Neural cell (in vitro differentiated cells): ENCODE measurements around the gene LRIT1. TPM values are rescaled to one million over a fixed set of nuclear protein-coding genes. Genes with fewer than 3 reads are reported as not detected.
A peak's percentile ranks its signal among the peaks of the same experiment; 100 is the strongest.

Experiments
- H2AFZ ChIP-seq: fragments of 200-600, 300-800 bp; sonication (generic), shearing (Covaris generic); 2 replicates; pipeline ENCODE4 v1.6.0; 2014; ENCODE audit warnings: low read depth, mild to moderate bottlenecking, antibody characterized with exemption, low read length, moderate library complexity
- H3F3A ChIP-seq: fragments of 200-600 bp; shearing (Covaris generic); 2 replicates; pipeline ENCODE4 v1.6.1; 2016; ENCODE audit warnings: mild to moderate bottlenecking, moderate library complexity, mixed read lengths, antibody characterized with exemption, low read length; ENCODE audit not compliant: insufficient read depth, poor library complexity, severe bottlenecking
- H3K27ac ChIP-seq: fragments of 200-600, 300-800 bp; sonication (generic), shearing (Covaris generic); 2 replicates; pipeline ENCODE4 v1.5.1; 2014; ENCODE audit warnings: mild to moderate bottlenecking, low read length, moderate library complexity
- H3K27me3 ChIP-seq: fragments of 300-800, 200-600 bp; sonication (generic), shearing (Covaris generic); 2 replicates; pipeline ENCODE4 v1.6.0; 2014; ENCODE audit warnings: mild to moderate bottlenecking, low read depth, low read length, moderate library complexity; ENCODE audit not compliant: insufficient read depth
- H3K36me3 ChIP-seq: fragments of 300-800, 200-600 bp; sonication (generic), shearing (Covaris generic); 2 replicates; pipeline ENCODE4 v1.5.1; 2014; ENCODE audit warnings: mild to moderate bottlenecking, antibody characterized with exemption, low read length, moderate library complexity; ENCODE audit not compliant: insufficient read depth
- H3K4me2 ChIP-seq: fragments of 300-800, 200-600 bp; sonication (generic), shearing (Covaris generic); 2 replicates; pipeline ENCODE4 v1.6.0; 2014; ENCODE audit warnings: mild to moderate bottlenecking, low read length
- H3K4me3 ChIP-seq: fragments of 300-800, 200-600 bp; sonication (generic), shearing (Covaris generic); 2 replicates; pipeline ENCODE4 v1.5.1; 2014; ENCODE audit warnings: mild to moderate bottlenecking, low read length, moderate library complexity
- H3K79me2 ChIP-seq: fragments of 200-600 bp; shearing (Covaris generic); replicated peaks from 2 replicates; pipeline ENCODE4 v1.6.0; 2014; ENCODE audit warnings: mild to moderate bottlenecking, low read length, moderate library complexity; ENCODE audit not compliant: insufficient read depth
- H3K9ac ChIP-seq: fragments of 300-800, 200-600 bp; sonication (generic), shearing (Covaris generic); 2 replicates; pipeline ENCODE4 v1.6.1; 2016; ENCODE audit warnings: mild to moderate bottlenecking, low read length, mixed read lengths
- H3K9me2 ChIP-seq: fragments of 200-600 bp; shearing (Covaris generic); 2 replicates; pipeline ENCODE4 v1.6.1; 2016; ENCODE audit warnings: mild to moderate bottlenecking, low read length, mixed read lengths; ENCODE audit not compliant: insufficient read depth
- H3K9me3 ChIP-seq: fragments of 200-600, 300-800 bp; sonication (generic), shearing (Covaris generic); 2 replicates; pipeline ENCODE4 v1.6.1; 2016; ENCODE audit warnings: mild to moderate bottlenecking, mixed run types, low read length, moderate library complexity, mixed read lengths
- H4K20me1 ChIP-seq: fragments of 200-600 bp; shearing (Covaris generic); 2 replicates; pipeline ENCODE4 v1.6.1; 2016; ENCODE audit warnings: mild to moderate bottlenecking, mixed run types; ENCODE audit not compliant: insufficient read depth
- CTCF ChIP-seq: fragments of 450-650 bp; IDR thresholded peaks from 2 replicates; pipeline ENCODE4 v1.5.1; 2014; ENCODE audit warnings: antibody characterized with exemption, mild to moderate bottlenecking, moderate library complexity; ENCODE audit not compliant: poor library complexity, severe bottlenecking
- EP300 ChIP-seq: fragments of 450-650 bp; conservative IDR thresholded peaks from 2 replicates; pipeline ENCODE4 v1.6.1; 2014; ENCODE audit warnings: antibody characterized with exemption, mild to moderate bottlenecking, moderate library complexity; ENCODE audit not compliant: poor library complexity, severe bottlenecking
- EZH2 ChIP-seq: fragments of 200-600, 300-800 bp; shearing (Covaris generic), sonication (generic); IDR thresholded peaks from 2 replicates; pipeline ENCODE4 v1.6.1; 2014; ENCODE audit warnings: antibody characterized with exemption, low read length, borderline replicate concordance, mild to moderate bottlenecking; ENCODE audit not compliant: insufficient read depth, poor library complexity, severe bottlenecking
- POLR2AphosphoS5 ChIP-seq: IDR thresholded peaks from 2 replicates; pipeline ENCODE4 v1.6.1; 2012
- RAD21 ChIP-seq: fragments of 450-650 bp; conservative IDR thresholded peaks from 2 replicates; pipeline ENCODE4 v1.6.1; 2014; ENCODE audit warnings: antibody characterized with exemption, mild to moderate bottlenecking, moderate library complexity
- SMC3 ChIP-seq: fragments of 450-650 bp; conservative IDR thresholded peaks from 2 replicates; pipeline ENCODE4 v1.6.1; 2014; ENCODE audit warnings: antibody characterized with exemption, mild to moderate bottlenecking, moderate library complexity; ENCODE audit not compliant: poor library complexity
- TAF1 ChIP-seq: IDR thresholded peaks from 2 replicates; pipeline ENCODE4 v1.6.1; 2012; ENCODE audit warnings: low read depth
- polyA plus RNA-seq: library from polyadenylated mRNA; depleted of rRNA; stranded (reverse); fragments of >200 nt; gene quantifications from 2 replicates; pipeline ENCODE4 v1.2.3, GENCODE V29; 2014

The LRIT1 gene
- polyA plus RNA-seq, 1 donor from 2014 or later: not detected

GRCh38 chr10:84211566-84211965 lies 29.8 kb downstream of the LRIT1 start (continued):
- TF ChIP-seq EZH2: no peak
- no peak for TF ChIP-seq POLR2AphosphoS5
- no peak for TF ChIP-seq TAF1

GRCh38 chr10:84208023-84208422 lies 33.3 kb downstream of the LRIT1 start:
- TF ChIP-seq EP300: no peak
- Histone ChIP-seq H3K27me3 (no peaks in the 10 kb centered on the region), H3K4me3 (no peak overlapping the region), H4K20me1 (no peaks in the 10 kb centered on the region), H3K9me3 (no peaks in the 10 kb centered on the region), H3K79me2 (no peaks in the 10 kb centered on the region), H2AFZ (no peak overlapping the region), H3K27ac (no peak overlapping the region), H3F3A (no peaks in the 10 kb centered on the region), H3K9me2 (no peaks in the 10 kb centered on the region), H3K36me3 (no peaks in the 10 kb centered on the region), H3K4me2 (no peak overlapping the region), H3K9ac (no peak overlapping the region)

GRCh38 chr10:84205853-84206525 lies 35.4 kb downstream of the LRIT1 start:
- Histone ChIP-seq H3K27ac (no peak overlapping the region), H2AFZ (no peak overlapping the region), H3F3A (no peaks in the 10 kb centered on the region), H3K9me2 (no peaks in the 10 kb centered on the region), H3K4me2 (no peak overlapping the region), H3K4me3 (no peak overlapping the region), H4K20me1 (no peaks in the 10 kb centered on the region), H3K9me3 (no peaks in the 10 kb centered on the region), H3K36me3 (no peaks in the 10 kb centered on the region), H3K79me2 (no peaks in the 10 kb centered on the region), H3K9ac (no peak overlapping the region), H3K27me3 (no peaks in the 10 kb centered on the region)
- TF ChIP-seq CTCF: peak; percentile 1
- no peak for TF ChIP-seq RAD21

- Histone ChIP-seq H4K20me1 (no peaks in the 10 kb centered on the region), H3K9ac (no peak overlapping the region), H3K4me2 (no peak overlapping the region), H3F3A (no peaks in the 10 kb centered on the region), H3K27me3 (no peaks in the 10 kb centered on the region), H2AFZ (no peak overlapping the region), H3K27ac (no peak overlapping the region), H3K9me2 (no peaks in the 10 kb centered on the region), H3K4me3 (no peak overlapping the region), H3K9me3 (no peaks in the 10 kb centered on the region), H3K36me3 (no peaks in the 10 kb centered on the region), H3K79me2 (no peaks in the 10 kb centered on the region)
- TF ChIP-seq EP300: no peak
- peak; percentile 70 for TF ChIP-seq RAD21
- peak; percentile 69 for TF ChIP-seq SMC3
- TF ChIP-seq CTCF: peak; percentile 70
Observed at GRCh38 chr10:84205049-84205852, 36.1 kb downstream of the LRIT1 start.
